GM23248 (cell line): ENCODE results near the gene MTHFR.

Experiments used
- EZH2 ChIP-seq: fragments of 200-600 bp; sonication (generic); IDR thresholded peaks from 2 replicates; pipeline ENCODE4 v1.6.1; 2018; ENCODE audit warnings: antibody characterized with exemption, mild to moderate bottlenecking; ENCODE audit not compliant: insufficient read depth, poor library complexity, severe bottlenecking
- EZH2phosphoT487 ChIP-seq: fragments of 200-600 bp; sonication (generic); IDR thresholded peaks from 2 replicates; pipeline ENCODE4 v1.6.1; 2018; ENCODE audit warnings: antibody characterized with exemption, moderate library complexity, mild to moderate bottlenecking, low read depth; ENCODE audit not compliant: insufficient read depth

DNA sequence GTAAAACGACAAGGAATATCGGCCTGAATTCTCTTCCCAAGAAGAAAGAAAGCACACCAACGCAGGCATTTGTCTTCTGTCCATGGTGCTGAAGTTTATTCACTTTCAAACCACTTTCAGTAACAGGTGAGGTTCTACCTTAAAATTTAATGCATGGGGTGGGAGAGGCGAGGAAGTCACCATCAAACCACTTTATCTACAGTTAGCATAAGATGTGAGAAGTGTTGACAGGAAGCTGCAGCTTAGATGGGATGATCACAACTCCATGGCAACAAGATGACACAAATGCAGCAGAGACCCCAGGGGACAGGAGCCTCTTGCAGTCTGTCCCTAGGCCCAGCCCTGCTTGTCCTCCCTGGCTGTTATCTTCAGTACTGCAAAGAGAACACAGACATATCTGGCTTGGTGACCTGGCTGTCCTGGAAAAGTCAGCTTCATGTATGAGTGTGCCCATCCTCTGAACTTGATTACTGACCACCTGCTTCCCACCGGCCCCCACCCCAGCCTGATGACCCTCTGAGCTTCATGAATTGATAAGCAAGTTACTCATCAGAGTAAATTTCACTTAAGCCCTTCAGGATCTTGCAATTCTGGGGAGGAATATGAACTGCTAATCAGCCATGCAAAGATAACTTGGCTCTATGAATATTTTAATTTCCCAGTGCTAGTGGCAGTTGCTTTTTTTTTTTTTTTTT is 40.0 kb upstream of the MTHFR start:
- TF ChIP-seq EZH2 (no peak), EZH2phosphoT487 (no peak)
